NCI-H2196 (cell line): ENCODE data around the gene FHAD1.
"Not testable (repeated sequence)": the region's sequence is repeated elsewhere in the genome, so short reads cannot be mapped to it uniquely, and the experiment has no call there.

Experiments used
- DNase-seq: peaks from one replicate; lab custom pipeline; 2025; ENCODE audit not compliant: unreplicated experiment; lab: John Stamatoyannopoulos, UW

Gene FHAD1

GRCh38 chr1:15303935-15304334 lies 56.9 kb downstream of the FHAD1 start:
- DNase-seq: no peak

GRCh38 chr1:15304708-15305467 lies 57.9 kb downstream of the FHAD1 start:
- peak; percentile 46 for DNase-seq

- DNase-seq: no peak
Measured at GRCh38 chr1:15305468-15305770, 58.4 kb downstream of the FHAD1 start.

- not testable (repeated sequence) for DNase-seq
Measured at GRCh38 chr1:15306352-15306751, 59.3 kb downstream of the FHAD1 start.

GRCh38 chr1:15308135-15308534 lies 61.1 kb downstream of the FHAD1 start:
- no peak for DNase-seq

- DNase-seq: no peak
Measured at GRCh38 chr1:15308621-15309027, 61.6 kb downstream of the FHAD1 start.

DNA sequence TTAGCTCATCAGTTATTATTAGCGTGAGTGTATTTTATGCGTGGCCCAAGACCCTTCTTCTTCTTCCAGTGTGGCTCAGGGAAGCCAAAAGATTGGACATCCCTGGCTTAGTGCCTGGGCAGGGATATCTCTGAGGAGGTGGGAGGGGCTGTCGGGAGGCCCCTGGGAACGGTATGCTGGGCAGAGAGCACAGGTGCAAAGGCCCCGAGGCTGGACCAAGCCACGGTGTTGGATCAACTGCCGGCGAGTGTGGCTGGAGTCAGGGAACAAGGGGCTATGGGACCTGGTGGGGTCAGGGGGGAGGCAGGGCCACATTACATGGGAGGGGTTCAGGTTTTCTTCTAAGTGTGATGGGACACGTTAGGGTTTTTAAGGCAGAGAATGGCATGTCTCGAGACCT lies 62.7 kb downstream of the FHAD1 start:
- DNase-seq: no peak

GRCh38 chr1:15310544-15310943 lies 63.5 kb downstream of the FHAD1 start:
- no peak for DNase-seq

GRCh38 chr1:15311122-15311822 lies 64.2 kb downstream of the FHAD1 start:
- no peak for DNase-seq

DNA sequence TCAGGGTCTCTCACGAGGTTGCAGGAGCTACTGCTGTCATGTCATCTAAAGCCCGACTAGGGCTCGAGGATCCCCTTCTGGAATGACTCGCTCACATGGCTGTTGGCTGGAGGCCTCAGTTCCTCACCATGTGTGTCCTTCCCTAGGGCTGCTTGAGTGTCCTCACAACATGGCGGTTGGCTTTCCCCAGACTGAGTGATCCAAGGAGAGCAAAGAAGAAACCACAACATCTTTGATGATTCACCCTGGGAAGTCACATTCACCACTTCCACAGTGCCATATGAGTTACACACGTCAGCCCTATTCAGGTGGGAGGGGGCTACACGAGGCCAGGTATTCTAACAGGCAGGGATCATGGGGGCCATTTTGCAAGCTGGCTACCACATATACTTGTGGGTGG lies 64.9 kb downstream of the FHAD1 start:
- DNase-seq: no peak

GRCh38 chr1:15312626-15313411 lies 65.8 kb downstream of the FHAD1 start:
- no peak for DNase-seq

DNA sequence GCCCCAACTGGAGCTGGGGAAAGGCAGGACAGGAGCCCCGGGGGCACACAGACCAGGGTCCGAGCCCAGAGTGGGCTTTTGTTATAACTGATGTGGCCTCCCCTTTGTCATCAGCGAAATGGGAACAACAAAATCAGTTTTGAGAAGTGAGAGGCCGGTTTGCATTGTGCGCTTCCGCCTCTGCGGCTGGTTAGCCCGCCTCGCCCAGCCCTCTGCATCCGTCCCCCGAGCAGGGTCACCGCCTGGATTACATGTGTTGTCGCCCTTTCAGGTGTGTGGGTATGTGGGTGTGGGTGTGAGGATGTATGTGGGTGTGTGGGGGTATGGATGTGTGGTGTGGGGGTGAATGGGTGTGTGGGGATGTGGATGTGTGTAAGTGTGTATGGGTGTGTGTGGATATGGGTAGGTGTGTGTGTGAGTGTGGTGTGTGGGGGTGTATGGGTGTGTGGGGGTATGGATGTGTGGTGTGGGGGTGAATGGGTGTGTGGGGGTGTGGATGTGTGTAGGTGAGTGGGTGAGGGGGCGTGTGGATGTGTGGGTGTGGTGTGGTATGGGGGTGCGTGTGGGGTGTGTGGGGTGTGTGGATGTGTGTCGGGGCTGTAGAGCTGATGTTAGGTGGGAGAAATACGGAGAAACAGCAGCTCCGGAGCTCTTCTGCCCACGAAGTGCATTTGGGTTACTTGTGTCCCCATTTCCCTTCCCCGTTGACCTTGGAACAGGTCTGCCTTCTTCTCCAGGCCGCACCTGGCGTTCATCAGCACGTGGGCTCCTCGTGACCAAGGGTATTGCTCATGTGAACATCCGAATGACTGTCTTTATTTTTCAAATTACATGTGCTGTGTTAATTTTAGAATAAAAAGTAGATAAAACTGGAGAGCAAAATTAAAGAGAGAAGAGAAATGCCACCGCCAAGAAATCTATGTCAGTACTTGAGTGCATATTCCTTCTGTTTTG lies 67.6 kb downstream of the FHAD1 start:
- no peak for DNase-seq

- DNase-seq: no peak
Measured at GRCh38 chr1:15315815-15316214, 68.8 kb downstream of the FHAD1 start.

DNA sequence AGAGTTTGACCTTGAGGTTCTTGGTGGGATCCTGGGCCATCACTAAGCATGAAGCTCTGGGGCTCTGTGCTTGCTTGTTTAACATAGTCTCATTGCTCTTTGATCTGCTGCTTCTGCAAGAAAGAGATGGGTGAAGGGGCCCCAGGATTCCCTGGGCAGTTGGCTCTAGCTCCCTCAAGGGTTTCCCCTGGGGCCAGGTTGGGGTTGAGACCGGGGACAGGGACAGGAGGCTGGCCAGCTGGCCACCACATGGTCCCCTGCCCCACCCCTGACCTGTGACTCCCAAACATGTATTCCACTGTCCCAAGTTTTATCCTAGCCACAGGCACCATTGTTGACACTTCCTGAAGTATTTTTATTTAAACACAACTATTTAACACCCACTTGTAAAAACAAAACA lies 69.5 kb downstream of the FHAD1 start:
- DNase-seq: no peak

DNA sequence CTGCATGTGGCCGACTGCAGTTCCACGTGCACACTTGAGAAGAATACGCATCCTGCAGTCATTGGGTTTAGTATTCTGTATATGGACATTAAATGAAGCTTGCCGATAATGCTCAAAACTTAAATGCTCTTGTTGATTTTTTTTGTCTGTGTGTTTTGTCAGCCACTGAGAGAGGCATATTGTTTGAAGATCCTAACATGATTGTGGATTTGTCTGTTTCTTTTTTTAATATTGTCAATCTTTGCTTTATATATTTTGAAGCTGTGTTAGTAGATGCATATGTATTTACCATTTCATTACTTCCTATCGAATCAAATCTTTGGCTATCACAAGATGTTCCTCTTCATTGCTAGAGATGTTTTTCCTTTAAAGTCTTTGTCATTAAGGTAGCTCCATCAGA lies 73.2 kb downstream of the FHAD1 start:
- DNase-seq: no peak

DNA sequence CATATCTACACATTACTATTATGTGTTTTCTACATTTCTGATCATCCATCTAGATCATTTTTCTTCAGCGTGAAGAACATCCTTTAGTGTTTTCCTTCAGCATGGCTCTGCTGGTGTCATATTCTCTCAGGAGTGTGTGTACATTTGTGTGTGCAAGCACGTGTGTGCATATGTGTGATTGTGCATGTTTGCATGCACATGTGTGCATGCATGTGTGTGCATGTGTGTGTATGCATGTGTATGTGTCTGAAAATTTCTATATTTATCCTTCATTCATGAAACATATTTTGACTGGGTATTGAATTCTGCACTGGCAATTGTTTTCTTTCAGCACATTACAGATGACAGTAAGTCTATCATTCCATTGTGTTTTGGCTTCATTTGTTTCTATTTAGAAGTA lies 74.6 kb downstream of the FHAD1 start:
- no peak for DNase-seq

DNA sequence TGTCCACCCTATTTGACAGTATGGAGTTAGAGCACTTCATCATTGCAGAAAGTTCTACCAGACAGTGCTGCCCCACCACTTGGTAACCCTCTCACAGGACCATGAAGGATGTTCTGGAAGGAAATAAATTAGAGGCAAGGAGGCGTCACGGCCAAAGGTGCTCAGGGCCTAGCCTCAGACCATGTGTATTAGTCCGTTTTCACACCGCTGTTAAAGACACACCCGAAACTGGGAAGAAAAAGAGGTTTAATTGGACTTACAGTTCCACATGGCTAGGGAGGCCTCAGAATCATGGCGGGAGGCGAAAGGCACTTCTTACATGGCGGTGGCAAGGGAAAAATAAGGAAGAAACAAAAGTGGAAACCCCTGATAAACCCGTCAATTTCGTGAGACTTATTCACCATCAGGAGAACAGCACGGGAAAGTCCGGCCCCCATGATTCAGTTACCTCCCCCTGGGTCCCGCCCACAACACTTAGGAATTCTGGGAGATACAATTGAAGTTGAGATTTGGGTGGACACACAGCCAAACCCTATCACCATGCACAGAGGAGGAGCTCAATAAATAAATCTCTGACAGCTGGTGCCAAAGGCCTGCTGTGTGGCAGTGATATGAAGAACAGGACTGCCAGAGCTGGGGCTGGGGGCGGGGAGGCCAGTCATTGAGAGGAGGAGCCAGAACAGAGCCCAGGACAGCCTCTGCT lies 75.8 kb downstream of the FHAD1 start:
- no peak for DNase-seq

GRCh38 chr1:15323351-15323988 lies 76.4 kb downstream of the FHAD1 start:
- DNase-seq: peak; percentile 77

- DNase-seq: no peak
Measured at GRCh38 chr1:15323989-15324868, 77.2 kb downstream of the FHAD1 start.
